C4-2B (cell line): ENCODE results near the gene WNT10A.

Source experiments
- H3K27ac ChIP-seq: fragments of 450-650 bp; 2 replicates; pipeline ENCODE4 v1.5.1; 2017
- ZFX ChIP-seq: fragments of 450-650 bp; IDR thresholded peaks from 2 replicates; pipeline ENCODE4 v1.6.1; 2017
- TF ChIP-seq, protein P1 (sequence below): fragments of 450-650 bp; conservative IDR thresholded peaks from 2 replicates; pipeline ENCODE4 v1.5.1; 2017; ENCODE audit warnings: mild to moderate bottlenecking

WNT10A gene

GRCh38 chr2:218878926-218879761, 1.5 kb upstream of the WNT10A start:
- no peak overlapping the region for H3K27ac ChIP-seq
- TF ChIP-seq ZFX: no peak
- TF ChIP-seq, protein P1, sequence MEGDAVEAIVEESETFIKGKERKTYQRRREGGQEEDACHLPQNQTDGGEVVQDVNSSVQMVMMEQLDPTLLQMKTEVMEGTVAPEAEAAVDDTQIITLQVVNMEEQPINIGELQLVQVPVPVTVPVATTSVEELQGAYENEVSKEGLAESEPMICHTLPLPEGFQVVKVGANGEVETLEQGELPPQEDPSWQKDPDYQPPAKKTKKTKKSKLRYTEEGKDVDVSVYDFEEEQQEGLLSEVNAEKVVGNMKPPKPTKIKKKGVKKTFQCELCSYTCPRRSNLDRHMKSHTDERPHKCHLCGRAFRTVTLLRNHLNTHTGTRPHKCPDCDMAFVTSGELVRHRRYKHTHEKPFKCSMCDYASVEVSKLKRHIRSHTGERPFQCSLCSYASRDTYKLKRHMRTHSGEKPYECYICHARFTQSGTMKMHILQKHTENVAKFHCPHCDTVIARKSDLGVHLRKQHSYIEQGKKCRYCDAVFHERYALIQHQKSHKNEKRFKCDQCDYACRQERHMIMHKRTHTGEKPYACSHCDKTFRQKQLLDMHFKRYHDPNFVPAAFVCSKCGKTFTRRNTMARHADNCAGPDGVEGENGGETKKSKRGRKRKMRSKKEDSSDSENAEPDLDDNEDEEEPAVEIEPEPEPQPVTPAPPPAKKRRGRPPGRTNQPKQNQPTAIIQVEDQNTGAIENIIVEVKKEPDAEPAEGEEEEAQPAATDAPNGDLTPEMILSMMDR: no peak

GRCh38 chr2:218879776-218880101, 913 bp upstream of the WNT10A start:
- no peak overlapping the region for H3K27ac ChIP-seq
- no peak for TF ChIP-seq ZFX
- TF ChIP-seq, protein P1: no peak

- H3K27ac ChIP-seq: no peak overlapping the region
- TF ChIP-seq ZFX: no peak
- TF ChIP-seq, protein P1: no peak
These were observed 375 bp downstream of the WNT10A start for GRCh38 chr2:218880859-218881594.

- H3K27ac ChIP-seq: no peak overlapping the region
- TF ChIP-seq, protein P1: no peak
- TF ChIP-seq ZFX: no peak
These were observed 1.2 kb downstream of the WNT10A start for GRCh38 chr2:218881744-218882460.

DNA sequence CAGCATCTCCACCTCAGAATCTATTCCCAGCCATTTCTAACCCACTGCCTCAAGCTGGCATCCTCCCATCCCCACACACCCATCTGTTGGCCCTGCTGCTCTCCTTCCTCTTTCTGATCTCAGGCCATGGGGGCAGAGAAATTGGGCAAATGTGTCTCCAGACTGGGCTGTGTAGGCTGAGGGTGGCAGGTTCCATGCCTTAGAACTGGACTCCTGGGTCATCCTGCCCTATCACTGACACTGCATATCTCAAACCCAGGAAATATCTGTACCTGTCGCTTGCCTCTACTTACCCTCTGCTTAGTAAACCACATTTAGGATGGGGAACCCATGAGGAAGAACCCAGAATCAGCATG, 1.8 kb downstream of the WNT10A start:
- TF ChIP-seq, protein P1: no peak
- TF ChIP-seq ZFX: no peak
- H3K27ac ChIP-seq: no peak overlapping the region

DNA sequence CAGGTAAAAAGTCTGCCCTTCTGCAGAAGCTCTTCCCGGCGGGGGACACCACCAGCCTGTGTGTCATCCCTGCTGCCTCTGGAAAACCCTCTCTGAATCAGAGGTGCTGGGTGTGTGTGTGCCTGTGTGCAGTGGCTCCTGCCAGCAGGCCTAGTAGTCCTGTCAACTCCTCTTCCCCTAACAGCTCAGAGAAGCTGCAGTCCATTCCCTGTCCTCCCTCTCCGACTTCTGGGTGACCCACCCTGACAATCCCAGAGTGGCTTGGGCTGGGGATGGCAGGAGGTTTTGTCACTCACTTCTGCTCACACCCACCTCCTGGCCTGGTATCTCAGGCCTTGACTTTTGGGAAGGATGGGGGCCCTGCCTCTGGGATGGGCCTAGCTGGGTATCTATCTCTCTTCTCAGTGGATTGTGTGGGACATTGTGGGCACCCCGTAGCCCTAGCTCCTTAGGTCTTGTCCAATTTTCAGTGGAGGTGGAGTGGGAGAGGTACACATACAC, 2.3 kb downstream of the WNT10A start:
- no peak overlapping the region for H3K27ac ChIP-seq
- TF ChIP-seq, protein P1: no peak
- TF ChIP-seq ZFX: no peak
